ENCODE results near the gene LRRC74B. TPM values are rescaled to one million over a fixed set of nuclear protein-coding genes. Genes with fewer than 3 reads are reported as not detected.
"Not testable (repeated sequence)": the region's sequence is repeated elsewhere in the genome, so short reads cannot be mapped to it uniquely, and the experiment has no call there.

Gene LRRC74B
- total RNA-seq, 1 donor from 2014 or later: not detected

DNA sequence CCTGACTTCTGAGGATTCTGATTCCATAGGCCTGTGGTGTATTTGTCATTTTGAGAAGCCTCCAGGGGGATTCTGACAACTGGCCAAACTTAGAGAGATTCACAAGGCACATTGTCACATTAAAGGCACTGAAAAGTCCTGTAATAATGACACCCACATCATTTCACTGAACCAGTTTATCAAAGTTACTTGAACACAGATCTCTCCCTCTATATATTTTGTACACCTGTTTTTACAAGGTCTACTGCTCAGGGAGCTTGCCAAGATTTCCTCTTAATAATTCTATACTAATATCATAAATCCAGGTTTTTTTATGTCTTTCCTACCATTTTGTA, 50.0 kb downstream of the LRRC74B start:
- Histone ChIP-seq H3K4me1 (ENCODE audit: insufficient read depth, low read length) (peaks cover 5% of the 10 kb centered on the region), H3K9me3 (ENCODE audit: insufficient read depth, low read depth, low read length) (no peaks in the 10 kb centered on the region), H3K4me2 (ENCODE audit: low read length) (no peak overlapping the region), H3K9ac (ENCODE audit: low read length) (no peak overlapping the region), H3K27me3 (ENCODE audit: insufficient read depth, low read length) (peaks cover 5% of the 10 kb centered on the region), H3K36me3 (ENCODE audit: insufficient read depth, low read length) (no peaks in the 10 kb centered on the region), H3K4me3 (ENCODE audit: insufficient read depth, low read depth, low read length) (no peak overlapping the region), H3K27ac (ENCODE audit: low read depth, low read length) (no peak overlapping the region), H4K20me1 (ENCODE audit: insufficient read depth, low read length) (no peaks in the 10 kb centered on the region), H3K79me2 (ENCODE audit: insufficient read depth, low read length) (no peaks in the 10 kb centered on the region), H2AFZ (ENCODE audit: low read depth, low read length) (no peak overlapping the region)
- TF ChIP-seq, protein P1, sequence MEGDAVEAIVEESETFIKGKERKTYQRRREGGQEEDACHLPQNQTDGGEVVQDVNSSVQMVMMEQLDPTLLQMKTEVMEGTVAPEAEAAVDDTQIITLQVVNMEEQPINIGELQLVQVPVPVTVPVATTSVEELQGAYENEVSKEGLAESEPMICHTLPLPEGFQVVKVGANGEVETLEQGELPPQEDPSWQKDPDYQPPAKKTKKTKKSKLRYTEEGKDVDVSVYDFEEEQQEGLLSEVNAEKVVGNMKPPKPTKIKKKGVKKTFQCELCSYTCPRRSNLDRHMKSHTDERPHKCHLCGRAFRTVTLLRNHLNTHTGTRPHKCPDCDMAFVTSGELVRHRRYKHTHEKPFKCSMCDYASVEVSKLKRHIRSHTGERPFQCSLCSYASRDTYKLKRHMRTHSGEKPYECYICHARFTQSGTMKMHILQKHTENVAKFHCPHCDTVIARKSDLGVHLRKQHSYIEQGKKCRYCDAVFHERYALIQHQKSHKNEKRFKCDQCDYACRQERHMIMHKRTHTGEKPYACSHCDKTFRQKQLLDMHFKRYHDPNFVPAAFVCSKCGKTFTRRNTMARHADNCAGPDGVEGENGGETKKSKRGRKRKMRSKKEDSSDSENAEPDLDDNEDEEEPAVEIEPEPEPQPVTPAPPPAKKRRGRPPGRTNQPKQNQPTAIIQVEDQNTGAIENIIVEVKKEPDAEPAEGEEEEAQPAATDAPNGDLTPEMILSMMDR (IDR thresholded peaks at IDR 0.05; ENCODE audit: insufficient read depth, low read depth, low read length): no peak
- no peak for TF ChIP-seq EZH2 (IDR thresholded peaks at IDR 0.05; ENCODE audit: insufficient read depth, low read length)
- DNase-seq (ENCODE audit: low read depth) (no peak), FAIRE-seq (no peak)
- H3K27ac Mint-ChIP-seq (ENCODE audit: unreplicated experiment): no peak overlapping the region
- H3K4me3 Mint-ChIP-seq (ENCODE audit: unreplicated experiment): no peak overlapping the region
- H3K27me3 Mint-ChIP-seq (ENCODE audit: low read depth, unreplicated experiment): peaks cover 27% of the 10 kb centered on the region
- H3K36me3 Mint-ChIP-seq (ENCODE audit: low read depth, unreplicated experiment): no peaks in the 10 kb centered on the region
- no peaks in the 10 kb centered on the region for H3K4me1 Mint-ChIP-seq (ENCODE audit: low read depth, unreplicated experiment)
- H3K9me3 Mint-ChIP-seq (ENCODE audit: unreplicated experiment): no peaks in the 10 kb centered on the region

DNA sequence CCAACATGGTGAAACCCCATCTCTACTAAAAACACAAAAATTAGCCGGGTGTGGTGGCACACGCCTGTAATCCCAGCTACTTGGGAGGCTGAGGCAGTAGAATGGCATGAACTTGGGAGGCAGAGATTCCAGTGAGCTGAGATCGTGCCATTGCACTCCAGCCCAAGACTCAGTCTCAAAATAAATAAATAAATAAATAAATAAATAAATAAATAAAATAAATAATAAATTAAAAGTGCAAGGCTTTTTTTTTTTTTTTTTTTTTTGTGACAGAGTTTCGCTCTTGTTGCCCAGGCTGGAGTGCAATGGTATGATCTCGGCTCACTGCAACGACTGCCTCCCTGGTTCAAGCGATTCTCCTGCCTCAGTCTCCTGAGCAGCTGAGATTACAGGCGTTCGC, 51.1 kb downstream of the LRRC74B start:
- not testable (repeated sequence) for H4K20me1 ChIP-seq (ENCODE audit: insufficient read depth, low read length); H3K4me1 Mint-ChIP-seq (ENCODE audit: low read depth, unreplicated experiment)

DNA sequence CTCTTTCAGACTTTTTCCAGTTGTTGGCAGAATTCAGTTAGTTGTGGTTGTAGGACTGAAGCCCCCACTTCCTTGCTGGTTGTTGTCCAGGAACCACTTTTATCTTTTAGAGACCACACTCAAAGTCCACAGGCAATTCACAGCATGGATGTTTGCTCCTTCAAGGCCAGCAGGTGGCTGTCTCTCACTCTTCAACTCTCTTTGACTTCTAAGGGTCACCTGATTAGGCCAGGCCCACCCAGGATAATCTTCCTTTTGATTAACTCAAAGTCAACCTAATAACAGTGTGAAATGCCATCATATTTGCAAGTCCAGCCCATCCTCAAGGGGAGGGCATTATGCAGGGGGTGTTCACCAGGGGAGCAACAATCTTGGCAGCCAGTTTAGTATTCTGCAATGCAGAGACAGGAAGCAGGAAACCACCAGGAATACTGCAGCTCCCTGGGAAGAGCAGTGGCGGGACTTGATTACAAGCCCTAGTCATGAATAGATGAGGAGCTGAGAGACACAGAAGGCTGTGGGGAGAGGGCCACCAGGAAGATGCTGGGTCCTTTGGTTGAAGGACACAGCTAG, 52.4 kb downstream of the LRRC74B start:
- Histone ChIP-seq H4K20me1 (ENCODE audit: insufficient read depth, low read length) (no peaks in the 10 kb centered on the region), H3K9me3 (ENCODE audit: insufficient read depth, low read depth, low read length) (no peaks in the 10 kb centered on the region), H3K4me2 (ENCODE audit: low read length) (no peak overlapping the region), H3K4me1 (ENCODE audit: insufficient read depth, low read length) (peaks cover 20% of the 10 kb centered on the region), H3K4me3 (ENCODE audit: insufficient read depth, low read depth, low read length) (no peak overlapping the region), H3K36me3 (ENCODE audit: insufficient read depth, low read length) (no peaks in the 10 kb centered on the region), H3K27me3 (ENCODE audit: insufficient read depth, low read length) (peaks cover 5% of the 10 kb centered on the region), H3K27ac (ENCODE audit: low read depth, low read length) (no peak overlapping the region), H3K9ac (ENCODE audit: low read length) (no peak overlapping the region), H2AFZ (ENCODE audit: low read depth, low read length) (no peak overlapping the region), H3K79me2 (ENCODE audit: insufficient read depth, low read length) (no peaks in the 10 kb centered on the region)
- TF ChIP-seq, protein P1 (IDR thresholded peaks at IDR 0.05; ENCODE audit: insufficient read depth, low read depth, low read length): no peak
- TF ChIP-seq EZH2 (IDR thresholded peaks at IDR 0.05; ENCODE audit: insufficient read depth, low read length): no peak
- peaks cover 34% of the 10 kb centered on the region for H3K27me3 Mint-ChIP-seq (ENCODE audit: low read depth, unreplicated experiment)
- peaks cover 8% of the 10 kb centered on the region for H3K4me1 Mint-ChIP-seq (ENCODE audit: low read depth, unreplicated experiment)
- H3K9me3 Mint-ChIP-seq (ENCODE audit: unreplicated experiment): no peaks in the 10 kb centered on the region
- FAIRE-seq (no peak), DNase-seq (ENCODE audit: low read depth) (no peak)
- no peak overlapping the region for H3K4me3 Mint-ChIP-seq (ENCODE audit: unreplicated experiment)
- no peaks in the 10 kb centered on the region for H3K36me3 Mint-ChIP-seq (ENCODE audit: low read depth, unreplicated experiment)
- no peak overlapping the region for H3K27ac Mint-ChIP-seq (ENCODE audit: unreplicated experiment)

More for the DNA sequence above, 51.1 kb downstream of the LRRC74B start:
- DNase-seq (ENCODE audit: low read depth); H3K36me3 ChIP-seq (ENCODE audit: insufficient read depth, low read length); H3K27ac ChIP-seq (ENCODE audit: low read depth, low read length); H3K9ac ChIP-seq (ENCODE audit: low read length); H3K9me3 ChIP-seq (ENCODE audit: insufficient read depth, low read depth, low read length); H3K4me2 ChIP-seq (ENCODE audit: low read length); H3K4me3 Mint-ChIP-seq (ENCODE audit: unreplicated experiment); H3K9me3 Mint-ChIP-seq (ENCODE audit: unreplicated experiment); H2AFZ ChIP-seq (ENCODE audit: low read depth, low read length); H3K36me3 Mint-ChIP-seq (ENCODE audit: low read depth, unreplicated experiment); H3K27ac Mint-ChIP-seq (ENCODE audit: unreplicated experiment); H3K27me3 ChIP-seq (ENCODE audit: insufficient read depth, low read length); H3K4me3 ChIP-seq (ENCODE audit: insufficient read depth, low read depth, low read length); FAIRE-seq; H3K79me2 ChIP-seq (ENCODE audit: insufficient read depth, low read length): not testable (repeated sequence)
- peaks cover 31% of the 10 kb centered on the region for H3K27me3 Mint-ChIP-seq (ENCODE audit: low read depth, unreplicated experiment)
- H3K4me1 ChIP-seq (ENCODE audit: insufficient read depth, low read length): peaks cover 14% of the 10 kb centered on the region
